HepG2 (cell line): Measurements from ENCODE around the gene EPHA10. TPM values are rescaled to one million over a fixed set of nuclear protein-coding genes. Genes with fewer than 3 reads are reported as not detected.

ENCODE experiments used
- CCDC6 ChIP-seq: sonication (generic); formaldehyde crosslinking; IDR thresholded peaks from 2 replicates; pipeline ENCODE4 v1.8.1; 2022; ENCODE audit warnings: mild to moderate bottlenecking, missing genetic modification reagents, moderate library complexity
- CEBPB ChIP-seq: IDR thresholded peaks from 2 replicates; pipeline ENCODE4 v1.6.1; 2011; ENCODE audit warnings: low read depth, low read length, improper control_type of control experiment, borderline replicate concordance
- E2F5 ChIP-seq: sonication (generic); formaldehyde crosslinking; conservative IDR thresholded peaks from 2 replicates; pipeline ENCODE4 v1.4.0; 2020; ENCODE audit warnings: missing genetic modification reagents
- HMGA1 ChIP-seq: sonication (generic); formaldehyde crosslinking; conservative IDR thresholded peaks from 2 replicates; pipeline ENCODE4 v1.4.0; 2020; ENCODE audit warnings: missing genetic modification reagents
- KMT2A ChIP-seq: sonication (generic); formaldehyde crosslinking; IDR thresholded peaks from 2 replicates; pipeline ENCODE4 v1.4.0; 2020; ENCODE audit warnings: missing genetic modification reagents
- LRRFIP1 ChIP-seq: sonication (generic); formaldehyde crosslinking; conservative IDR thresholded peaks from 2 replicates; pipeline ENCODE4 v1.4.0; 2020; ENCODE audit warnings: missing genetic modification reagents
- MED8 ChIP-seq: sonication (generic); formaldehyde crosslinking; IDR thresholded peaks from 2 replicates; pipeline ENCODE4 v1.8.1; 2023; ENCODE audit warnings: mild to moderate bottlenecking, missing genetic modification reagents; ENCODE audit not compliant: insufficient replicate concordance
- NCOA5 ChIP-seq: sonication (generic); formaldehyde crosslinking; IDR thresholded peaks from 2 replicates; pipeline ENCODE4 v1.4.0; 2020; ENCODE audit warnings: missing genetic modification reagents
- NFRKB ChIP-seq: fragments of 450-650 bp; IDR thresholded peaks from 2 replicates; pipeline ENCODE4 v1.6.1; 2017
- NR2F1 ChIP-seq, 2 experiments: fragments of 450-650 bp in 1 of 2; formaldehyde crosslinking in 1 of 2; IDR thresholded peaks; 2 replicates each; pipeline versions ENCODE4 v1.5.0 to v1.6.1; 2016 to 2020; ENCODE audit warnings: mild to moderate bottlenecking in 1 of 2, missing compliant biosample characterization in 1 of 2, missing genetic modification reagents in 1 of 2, moderate library complexity in 1 of 2
- NR2F2 ChIP-seq: IDR thresholded peaks from 2 replicates; pipeline ENCODE4 v1.6.1; 2012; ENCODE audit warnings: low read depth, inconsistent platforms, borderline replicate concordance
- SNAI1 ChIP-seq: sonication (generic); formaldehyde crosslinking; IDR thresholded peaks from 2 replicates; pipeline ENCODE4 v1.5.0; 2020; ENCODE audit warnings: mild to moderate bottlenecking, missing genetic modification reagents, borderline replicate concordance
- TCF7L2 ChIP-seq: IDR thresholded peaks from 2 replicates; pipeline ENCODE4 v1.6.1; 2011; ENCODE audit warnings: mild to moderate bottlenecking, low read depth, low read length, moderate library complexity
- ZNF431 ChIP-seq: sonication (generic); formaldehyde crosslinking; IDR thresholded peaks from 2 replicates; pipeline ENCODE4 v1.9.0; 2022; ENCODE audit warnings: missing genetic modification reagents, low read depth, mild to moderate bottlenecking, borderline replicate concordance
- ZNF790 ChIP-seq: sonication (generic); formaldehyde crosslinking; IDR thresholded peaks from 2 replicates; pipeline ENCODE4 v1.8.0; 2022; ENCODE audit warnings: missing genetic modification reagents, mild to moderate bottlenecking, borderline replicate concordance
- polyA plus RNA-seq, 8 experiments: library from polyadenylated mRNA; depleted of rRNA in 3 of 8; stranded (reverse) in 7 of 8; unstranded in 1 of 8; fragments of >200 nt; fragmentation: Illumina TruSeq in 4 of 8; extraction: Trizol in 4 of 8; gene quantifications; 2 replicates each; pipeline versions ENCODE4 v1.2.1 to v1.2.3, GENCODE V29; 2011 to 2016; ENCODE audit warnings: low read depth in 4 of 8, missing spikeins in 1 of 8, mixed read lengths in 1 of 8; ENCODE audit not compliant: insufficient read depth in 1 of 8
- total RNA-seq, 5 experiments: library from RNA; depleted of rRNA; stranded (reverse); fragments of >200 nt; fragmentation: Illumina TruSeq; extraction: Trizol; gene quantifications; 2 replicates each; pipeline ENCODE4 v1.2.3, GENCODE V29; 2016; ENCODE audit warnings: low read depth in 1 of 5
- TF ChIP-seq, protein P1 (sequence below), 2 experiments: sonication (generic) in 1 of 2; formaldehyde crosslinking in 1 of 2; IDR thresholded peaks; 2 replicates each; pipeline versions ENCODE4 v1.4.0 to v1.6.1; 2018 to 2020; ENCODE audit warnings: missing genetic modification reagents in 2 of 2, borderline replicate concordance in 1 of 2, low read depth in 1 of 2, mild to moderate bottlenecking in 1 of 2, missing biosample characterization in 1 of 2
- TF ChIP-seq, protein P2 (sequence below): sonication (generic); formaldehyde crosslinking; conservative IDR thresholded peaks from 2 replicates; pipeline ENCODE4 v1.8.1; 2023; ENCODE audit warnings: missing genetic modification reagents
- TF ChIP-seq, protein P3 (sequence below): sonication (generic); formaldehyde crosslinking; IDR thresholded peaks from 2 replicates; pipeline ENCODE4 v1.5.1; 2020; ENCODE audit warnings: missing genetic modification reagents, mild to moderate bottlenecking, borderline replicate concordance
- TF ChIP-seq, protein P4 (sequence below): sonication (generic); formaldehyde crosslinking; IDR thresholded peaks from 2 replicates; pipeline ENCODE4 v1.8.0; 2023; ENCODE audit warnings: mild to moderate bottlenecking, missing genetic modification reagents

EPHA10 gene
- total and polyA plus RNA-seq, 2 of the 13 experiments (the other 11 are each of a cell fraction or from before 2014, with no cell fraction given), result 0.11 to 0.58 TPM

DNA sequence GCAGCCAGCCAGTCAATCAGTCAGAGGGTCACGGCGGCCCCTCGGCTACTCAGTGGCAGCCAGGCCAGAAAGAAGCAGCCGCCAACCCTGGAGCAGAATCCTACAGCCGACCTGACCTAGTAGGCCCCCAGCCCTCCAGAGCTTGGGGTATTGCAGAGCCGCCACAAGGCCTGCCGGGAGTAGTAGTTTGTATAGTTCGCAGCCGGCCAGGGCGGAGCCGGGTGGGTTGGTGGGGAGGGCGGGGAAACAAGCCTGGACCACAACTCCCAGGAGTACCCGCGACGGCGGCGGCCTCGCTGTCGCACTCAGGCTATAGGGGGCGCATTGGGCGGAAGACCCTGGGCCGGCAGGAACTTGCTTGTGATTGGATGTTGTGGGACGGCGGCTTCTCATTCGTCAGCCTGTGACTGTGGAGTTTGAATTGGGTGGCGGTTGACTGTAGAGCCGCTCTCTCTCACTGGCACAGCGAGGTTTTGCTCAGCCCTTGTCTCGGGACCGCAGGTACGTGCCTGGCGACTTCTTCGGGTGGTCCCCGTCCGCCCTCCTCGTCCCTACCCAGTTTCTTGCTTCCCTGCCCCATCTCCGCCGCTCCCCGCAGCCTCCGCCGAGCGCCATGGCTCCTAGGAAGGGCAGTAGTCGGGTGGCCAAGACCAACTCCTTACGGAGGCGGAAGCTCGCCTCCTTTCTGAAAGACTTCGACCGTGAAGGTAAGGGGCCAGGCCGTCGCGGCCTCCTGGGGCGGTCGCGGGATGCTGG is 72.7 kb downstream of the EPHA10 start, which contains the start of gene CDCA8 (continued):
- no peak for TF ChIP-seq NR2F1 (CRISPR knock-in tag; IDR thresholded peaks at IDR 0.05)
- TF ChIP-seq, protein P1, sequence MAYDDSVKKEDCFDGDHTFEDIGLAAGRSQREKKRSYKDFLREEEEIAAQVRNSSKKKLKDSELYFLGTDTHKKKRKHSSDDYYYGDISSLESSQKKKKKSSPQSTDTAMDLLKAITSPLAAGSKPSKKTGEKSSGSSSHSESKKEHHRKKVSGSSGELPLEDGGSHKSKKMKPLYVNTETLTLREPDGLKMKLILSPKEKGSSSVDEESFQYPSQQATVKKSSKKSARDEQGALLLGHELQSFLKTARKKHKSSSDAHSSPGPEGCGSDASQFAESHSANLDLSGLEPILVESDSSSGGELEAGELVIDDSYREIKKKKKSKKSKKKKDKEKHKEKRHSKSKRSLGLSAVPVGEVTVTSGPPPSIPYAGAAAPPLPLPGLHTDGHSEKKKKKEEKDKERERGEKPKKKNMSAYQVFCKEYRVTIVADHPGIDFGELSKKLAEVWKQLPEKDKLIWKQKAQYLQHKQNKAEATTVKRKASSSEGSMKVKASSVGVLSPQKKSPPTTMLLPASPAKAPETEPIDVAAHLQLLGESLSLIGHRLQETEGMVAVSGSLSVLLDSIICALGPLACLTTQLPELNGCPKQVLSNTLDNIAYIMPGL (CRISPR knock-in tag; IDR thresholded peaks at IDR 0.05; ENCODE audit: borderline replicate concordance in 1 of 2, low read depth in 1 of 2), result peak in 1 of 2 experiments; percentile 52; a peak in 2 of 4 replicates
- TF ChIP-seq E2F5, result peak; percentile 96
- no peak for TF ChIP-seq HMGA1 (CRISPR knock-in tag)
- TF ChIP-seq SNAI1 (CRISPR knock-in tag), result no peak
- TF ChIP-seq MED8 (CRISPR knock-in tag), result no peak
- TF ChIP-seq TCF7L2, result no peak
- TF ChIP-seq, protein P2, sequence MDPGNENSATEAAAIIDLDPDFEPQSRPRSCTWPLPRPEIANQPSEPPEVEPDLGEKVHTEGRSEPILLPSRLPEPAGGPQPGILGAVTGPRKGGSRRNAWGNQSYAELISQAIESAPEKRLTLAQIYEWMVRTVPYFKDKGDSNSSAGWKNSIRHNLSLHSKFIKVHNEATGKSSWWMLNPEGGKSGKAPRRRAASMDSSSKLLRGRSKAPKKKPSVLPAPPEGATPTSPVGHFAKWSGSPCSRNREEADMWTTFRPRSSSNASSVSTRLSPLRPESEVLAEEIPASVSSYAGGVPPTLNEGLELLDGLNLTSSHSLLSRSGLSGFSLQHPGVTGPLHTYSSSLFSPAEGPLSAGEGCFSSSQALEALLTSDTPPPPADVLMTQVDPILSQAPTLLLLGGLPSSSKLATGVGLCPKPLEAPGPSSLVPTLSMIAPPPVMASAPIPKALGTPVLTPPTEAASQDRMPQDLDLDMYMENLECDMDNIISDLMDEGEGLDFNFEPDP (CRISPR knock-in tag), result no peak
- no peak for TF ChIP-seq NR2F2
- TF ChIP-seq, protein P3, sequence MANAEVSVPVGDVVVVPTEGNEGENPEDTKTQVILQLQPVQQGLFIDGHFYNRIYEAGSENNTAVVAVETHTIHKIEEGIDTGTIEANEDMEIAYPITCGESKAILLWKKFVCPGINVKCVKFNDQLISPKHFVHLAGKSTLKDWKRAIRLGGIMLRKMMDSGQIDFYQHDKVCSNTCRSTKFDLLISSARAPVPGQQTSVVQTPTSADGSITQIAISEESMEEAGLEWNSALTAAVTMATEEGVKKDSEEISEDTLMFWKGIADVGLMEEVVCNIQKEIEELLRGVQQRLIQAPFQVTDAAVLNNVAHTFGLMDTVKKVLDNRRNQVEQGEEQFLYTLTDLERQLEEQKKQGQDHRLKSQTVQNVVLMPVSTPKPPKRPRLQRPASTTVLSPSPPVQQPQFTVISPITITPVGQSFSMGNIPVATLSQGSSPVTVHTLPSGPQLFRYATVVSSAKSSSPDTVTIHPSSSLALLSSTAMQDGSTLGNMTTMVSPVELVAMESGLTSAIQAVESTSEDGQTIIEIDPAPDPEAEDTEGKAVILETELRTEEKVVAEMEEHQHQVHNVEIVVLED (CRISPR knock-in tag), result peak; percentile 89
- TF ChIP-seq CEBPB, result peak; percentile 26; the same call in 1 of the 2 replicates
- TF ChIP-seq ZNF431, result no peak
- no peak for TF ChIP-seq LRRFIP1 (CRISPR knock-in tag)
- TF ChIP-seq CCDC6 (CRISPR knock-in tag), result 0 out of 2 replicates have a peak, but pooled peaks have one; percentile 21
- peak; percentile 89 for TF ChIP-seq KMT2A
- TF ChIP-seq ZNF790 (CRISPR knock-in tag), result 0 out of 2 replicates have a peak, but pooled peaks have one; percentile 58
- TF ChIP-seq, protein P4, sequence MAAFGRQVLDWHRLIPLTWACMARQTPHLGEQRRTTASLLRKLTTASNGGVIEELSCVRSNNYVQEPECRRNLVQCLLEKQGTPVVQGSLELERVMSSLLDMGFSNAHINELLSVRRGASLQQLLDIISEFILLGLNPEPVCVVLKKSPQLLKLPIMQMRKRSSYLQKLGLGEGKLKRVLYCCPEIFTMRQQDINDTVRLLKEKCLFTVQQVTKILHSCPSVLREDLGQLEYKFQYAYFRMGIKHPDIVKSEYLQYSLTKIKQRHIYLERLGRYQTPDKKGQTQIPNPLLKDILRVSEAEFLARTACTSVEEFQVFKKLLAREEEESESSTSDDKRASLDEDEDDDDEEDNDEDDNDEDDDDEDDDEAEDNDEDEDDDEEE (CRISPR knock-in tag), result no peak
- TF ChIP-seq NFRKB, result no peak
- TF ChIP-seq NCOA5 (CRISPR knock-in tag), result no peak
